GM12872 (cell line): ENCODE data around the gene LDB2.

Source experiments
- CTCF ChIP-seq: IDR thresholded peaks from 3 replicates; pipeline ENCODE4 v1.5.1; 2011; ENCODE audit warnings: low read depth, mild to moderate bottlenecking, low read length, moderate library complexity; ENCODE audit not compliant: insufficient read depth

LDB2 gene

GRCh38 chr4:16812041-16812440, 86.4 kb downstream of the LDB2 start:
- no peak for TF ChIP-seq CTCF

DNA sequence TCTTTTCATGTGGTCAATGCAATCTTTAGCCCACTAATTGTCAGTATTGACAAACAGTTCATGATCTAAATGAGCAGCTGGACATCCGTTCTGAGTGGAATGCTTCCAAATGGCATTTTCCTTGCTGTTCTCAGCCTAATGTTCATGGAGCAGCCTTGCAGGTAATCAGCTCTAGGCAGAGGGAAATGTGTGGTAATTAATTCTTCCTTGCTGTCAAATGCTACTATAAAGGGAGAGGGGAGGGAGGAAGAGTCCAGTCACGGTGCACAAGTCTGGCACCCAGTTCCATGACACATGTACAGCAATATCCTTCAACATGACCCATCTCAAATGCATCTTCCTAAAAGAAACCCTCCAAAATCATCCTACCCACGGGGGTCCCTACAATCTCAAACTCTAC, 88.5 kb downstream of the LDB2 start:
- TF ChIP-seq CTCF = no peak

- no peak for TF ChIP-seq CTCF
Observed at GRCh38 chr4:16809064-16809463, 89.4 kb downstream of the LDB2 start.

- TF ChIP-seq CTCF = no peak
Observed at GRCh38 chr4:16807355-16807754, 91.1 kb downstream of the LDB2 start.

DNA sequence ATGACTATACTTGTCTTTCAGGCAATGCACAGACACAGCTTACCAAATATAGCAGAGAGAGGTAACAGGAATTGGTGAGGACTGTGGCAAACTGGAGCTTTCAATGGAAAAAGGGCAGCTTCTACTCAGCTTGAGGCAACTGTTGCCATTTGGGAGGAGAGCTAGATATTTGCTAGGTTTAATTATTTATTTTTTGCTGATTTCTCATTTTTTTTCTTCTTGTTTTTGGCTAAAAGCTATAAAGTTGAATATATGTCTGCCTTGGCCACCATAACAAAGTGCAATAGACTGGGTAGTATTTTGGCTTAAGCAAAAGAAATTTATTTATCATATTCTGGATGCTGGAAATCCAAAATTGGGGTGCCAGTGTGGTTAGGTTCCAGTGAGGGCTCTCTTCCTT, 93.9 kb downstream of the LDB2 start:
- no peak for TF ChIP-seq CTCF

DNA sequence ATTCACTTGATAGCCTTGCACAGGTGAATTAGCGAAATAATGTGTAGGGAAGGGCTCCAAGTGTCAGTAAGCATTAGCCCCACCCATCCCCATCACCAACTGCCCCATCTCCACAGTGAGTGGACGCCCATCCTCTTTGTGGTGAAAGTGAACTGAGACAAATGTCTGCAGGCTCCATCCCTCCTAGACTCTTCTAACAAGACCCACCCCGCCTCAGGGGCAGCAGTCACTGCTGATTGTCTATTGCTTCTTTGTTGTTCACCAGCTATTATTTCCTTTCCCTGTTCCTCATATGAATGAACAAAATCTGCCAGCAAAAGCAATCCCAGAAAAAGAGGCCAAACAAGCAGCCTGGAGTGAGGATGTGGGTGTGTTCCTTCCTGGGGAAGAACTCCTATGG, 96.4 kb downstream of the LDB2 start:
- TF ChIP-seq CTCF = no peak

DNA sequence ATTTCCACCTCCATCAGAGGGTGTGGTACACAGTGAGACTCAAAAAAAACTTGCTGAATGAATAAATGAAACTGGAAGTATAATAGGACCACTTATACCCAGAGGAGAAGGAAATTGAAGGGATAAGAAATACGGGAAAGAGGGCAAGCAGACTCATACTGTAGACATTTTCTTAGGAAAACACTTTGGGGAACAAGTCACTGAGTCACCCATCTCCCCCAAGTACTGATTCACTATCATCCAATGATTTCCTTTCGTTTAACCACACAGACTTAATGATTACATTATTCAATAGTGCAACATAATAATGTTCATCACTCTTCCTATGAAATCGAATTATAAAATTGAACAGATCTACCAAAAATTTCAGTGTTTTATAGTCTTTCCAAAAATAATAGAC, 97.1 kb downstream of the LDB2 start:
- no peak for TF ChIP-seq CTCF
